HG02571 (cell line): Measurements from ENCODE around the gene PABPC1L2A.
"Not testable (repeated sequence)": the region's sequence is repeated elsewhere in the genome, so short reads cannot be mapped to it uniquely, and the experiment has no call there.

Experiments used
- ATAC-seq: cut with Tn5 transposase; IDR thresholded peaks from one replicate; pipeline ENCODE4 v1.9.1; 2021; ENCODE audit warnings: mild to moderate bottlenecking, moderate library complexity; ENCODE audit not compliant: unreplicated experiment

PABPC1L2A gene

DNA sequence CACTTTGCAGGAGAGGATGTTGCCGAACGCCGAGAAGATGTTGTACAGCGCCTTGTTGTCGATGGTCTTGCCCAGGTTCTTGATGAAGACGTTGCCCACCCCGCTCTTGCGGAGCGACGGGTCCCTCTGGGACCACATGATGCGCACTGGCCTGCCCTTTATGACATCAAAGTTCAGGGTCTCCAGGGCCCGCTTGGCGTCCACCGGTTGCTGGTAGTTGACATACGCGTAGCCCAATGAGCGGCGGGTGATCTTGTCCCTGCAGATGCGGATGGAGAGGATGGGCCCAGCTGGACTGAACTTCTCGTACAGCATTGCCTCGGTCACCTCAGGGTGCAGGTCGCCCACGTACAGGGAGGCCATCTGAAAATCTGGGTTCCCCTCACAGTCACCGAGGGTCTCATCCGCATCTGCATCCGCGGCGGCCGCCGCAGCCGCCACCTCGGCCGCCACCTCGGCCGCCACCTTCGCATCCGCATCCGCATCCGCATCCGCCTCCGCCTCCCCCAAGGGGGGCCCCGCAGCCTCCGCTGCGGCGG is at the start of gene PABPC1L2A:
TSS of gene PABPC1L2A (minus strand) at position 489 of the 539 bp plus-strand sequence. CDS start at position 363, 126 bp downstream.
- not testable (repeated sequence) for ATAC-seq

DNA sequence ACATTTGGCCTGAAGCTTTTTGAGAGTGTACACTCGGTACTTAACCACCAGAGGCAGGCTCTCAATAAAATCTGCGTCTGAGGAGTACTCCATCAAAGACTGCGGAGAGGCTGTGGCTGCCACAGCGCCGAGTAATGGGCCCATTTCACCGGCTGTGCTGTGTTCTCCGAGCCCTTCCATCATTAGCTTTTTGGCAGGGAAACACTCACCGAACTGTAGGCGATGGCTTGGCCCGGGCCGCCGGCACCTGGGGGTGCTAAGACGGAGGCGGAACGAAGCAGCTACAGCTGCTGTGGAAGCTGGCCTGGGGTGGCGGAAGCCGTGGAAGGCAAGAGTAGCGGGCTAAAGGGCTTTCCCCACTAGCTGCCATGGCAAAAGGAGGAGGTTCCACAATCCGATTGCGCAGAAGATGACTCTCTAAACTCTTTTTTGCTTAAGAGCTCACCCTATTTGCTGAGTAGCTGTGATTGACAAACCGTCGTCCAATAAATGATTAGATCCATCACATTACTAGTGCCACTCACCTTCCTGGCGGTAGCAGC is 48.5 kb upstream of the PABPC1L2A start:
- ATAC-seq = no peak

- ATAC-seq = no peak
These were observed 46.9 kb upstream of the PABPC1L2A start for GRCh38 chrX:73126240-73126639.

DNA sequence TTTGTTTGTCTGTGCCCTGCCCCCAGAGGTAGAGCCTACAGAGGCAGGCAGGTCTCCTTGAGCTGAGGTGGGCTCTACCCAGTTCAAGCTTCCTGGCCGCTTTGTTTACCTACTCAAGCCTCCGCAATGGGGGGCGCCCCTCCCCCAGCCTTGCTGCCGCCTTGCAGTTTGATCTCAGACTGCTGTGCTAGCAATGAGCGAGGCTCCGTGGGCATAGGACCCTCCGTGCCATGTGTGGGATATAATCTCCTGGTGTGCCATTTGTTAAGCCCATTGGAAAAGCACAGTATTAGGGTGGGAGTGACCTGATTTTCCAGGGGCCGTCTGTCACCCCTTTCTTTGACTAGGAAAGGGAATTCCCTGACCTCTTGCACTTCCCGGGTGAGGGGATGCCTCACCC is 20.2 kb upstream of the PABPC1L2A start:
- not testable (repeated sequence) for ATAC-seq

DNA sequence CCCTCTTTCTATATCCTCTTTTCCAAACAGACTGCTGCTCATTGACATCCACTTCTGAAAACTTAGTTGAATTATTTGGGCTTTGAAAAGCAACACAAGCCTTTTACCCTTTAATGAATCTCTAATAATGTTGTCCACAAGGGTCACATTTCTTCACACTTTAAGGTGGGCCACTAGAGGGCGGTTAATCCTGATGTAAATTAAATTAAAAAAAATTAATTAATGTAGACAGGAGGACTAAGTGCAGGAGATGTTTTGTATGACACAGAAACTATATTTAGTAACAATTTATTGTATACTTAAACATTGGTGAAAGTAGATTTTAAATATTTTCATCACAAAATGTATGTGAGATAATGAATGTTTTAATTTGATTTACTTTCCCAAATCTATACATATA is 7.5 kb upstream of the PABPC1L2A start:
- ATAC-seq = not testable (repeated sequence)

- not testable (repeated sequence) for ATAC-seq
These were observed 572 bp upstream of the PABPC1L2A start for GRCh38 chrX:73079884-73080283.

- not testable (repeated sequence) for ATAC-seq
These were observed 715 bp downstream of the PABPC1L2A start for GRCh38 chrX:73078597-73078996.

DNA sequence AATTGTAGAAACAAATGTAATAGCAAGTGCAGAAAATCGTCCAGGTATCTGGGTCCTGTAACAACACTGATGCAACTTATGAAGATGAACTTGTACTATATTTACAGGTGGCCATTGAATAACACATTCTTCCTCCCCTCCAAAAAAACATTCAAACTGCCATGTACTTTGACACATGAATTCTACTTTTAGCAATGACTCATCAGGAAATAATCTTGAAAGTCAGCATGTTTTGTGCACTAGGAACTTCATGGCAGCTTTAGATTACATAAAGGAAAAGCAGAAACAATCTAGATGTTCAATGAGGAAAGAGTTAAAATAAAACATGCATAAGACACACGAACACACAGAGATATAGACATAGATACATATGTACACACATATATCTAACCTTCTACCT is 2.5 kb downstream of the PABPC1L2A start:
- ATAC-seq = no peak

DNA sequence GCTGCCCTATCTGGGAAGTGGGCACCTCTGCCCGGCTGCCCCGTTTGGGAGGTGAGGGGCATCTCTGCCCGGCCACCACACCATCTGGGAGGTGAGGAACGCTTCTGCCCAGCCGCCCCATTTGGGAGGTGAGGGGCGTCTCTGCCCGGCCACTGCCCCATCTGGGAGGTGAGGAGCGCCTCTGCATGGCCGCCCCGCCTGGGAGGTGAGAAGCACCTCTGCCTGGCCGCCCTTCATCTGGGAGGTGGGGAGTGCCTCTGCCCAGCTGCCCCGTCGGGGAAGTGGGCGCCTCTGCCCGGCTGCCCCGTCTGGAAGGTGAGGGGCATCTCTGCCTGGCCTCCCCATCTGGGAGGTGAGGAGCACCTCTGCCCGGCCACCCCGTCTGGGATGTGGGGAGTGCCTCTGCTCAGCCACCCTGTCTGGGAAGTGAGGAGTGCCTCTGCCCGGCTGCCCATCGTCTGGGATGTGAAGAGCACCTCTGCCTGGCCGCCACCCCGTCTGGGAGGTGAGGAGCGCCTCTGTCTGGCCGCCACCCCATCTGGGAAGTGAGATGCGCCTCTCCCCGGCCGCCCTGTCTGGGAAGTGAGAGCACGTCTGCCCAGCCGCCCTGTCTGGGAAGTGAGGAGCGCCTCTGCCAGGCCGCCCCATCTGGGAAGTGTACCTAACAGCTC is 9.8 kb downstream of the PABPC1L2A start:
- no peak for ATAC-seq

- no peak for ATAC-seq
These were observed 10.6 kb downstream of the PABPC1L2A start for GRCh38 chrX:73068467-73069364.

DNA sequence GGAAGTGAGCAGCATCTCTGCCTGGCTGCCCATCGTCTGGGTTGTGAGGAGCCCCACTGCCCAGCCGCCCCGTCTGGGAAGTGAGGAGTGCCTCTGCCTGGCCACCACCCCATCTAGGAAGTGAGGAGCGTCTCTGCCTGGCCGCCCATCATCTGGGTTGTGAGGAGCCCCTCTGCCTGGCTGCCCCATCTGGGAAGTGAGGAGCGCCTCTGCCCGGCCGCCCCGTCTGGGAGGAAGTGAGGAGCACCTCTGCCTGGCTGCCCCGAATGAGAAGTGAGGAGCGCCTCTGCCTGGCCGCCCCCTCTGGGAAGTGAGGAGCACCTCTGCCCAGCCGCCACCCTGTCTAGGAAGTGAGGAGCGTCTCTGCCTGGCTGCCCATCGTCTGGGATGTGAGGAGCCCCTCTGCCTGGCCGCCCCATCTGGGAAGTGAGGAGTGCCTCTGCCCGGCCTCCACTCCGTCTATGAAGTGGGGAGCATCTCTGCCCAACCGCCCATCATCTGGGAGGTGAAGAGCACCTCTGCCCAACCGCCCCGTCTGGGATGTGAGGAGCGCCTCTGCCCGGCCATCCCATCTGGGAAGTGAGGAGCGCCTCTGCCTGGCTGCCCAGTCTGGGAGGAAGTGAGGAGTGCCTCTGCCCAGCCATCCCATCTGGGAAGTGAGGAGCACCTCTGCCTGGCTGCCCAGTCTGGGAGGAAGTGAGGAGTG is 11.4 kb downstream of the PABPC1L2A start:
- ATAC-seq = not testable (repeated sequence)

GRCh38 chrX:73028876-73029275 is 50.4 kb downstream of the PABPC1L2A start:
- no peak for ATAC-seq
